Keratinocyte (primary cell): Measurements from ENCODE around the gene PDK4. TPM values are rescaled to one million over a fixed set of nuclear protein-coding genes. Genes with fewer than 3 reads are reported as not detected.
"Not testable (repeated sequence)": the region's sequence is repeated elsewhere in the genome, so short reads cannot be mapped to it uniquely, and the experiment has no call there.

Experiments
- DNase-seq: peaks from one replicate; pipeline ENCODE4 v3.0.0-alpha.2; 2011; ENCODE audit warnings: low read depth, missing footprints, low spot score
- FAIRE-seq: peaks from 2 replicates; lab custom pipeline; 2011; peaks lifted over from hg19 to GRCh38; lab: Jason Lieb, UNC
- H2AFZ ChIP-seq: 2 replicates; pipeline ENCODE4 v1.6.0; 2012; ENCODE audit warnings: low read length, control low read depth, inconsistent platforms; ENCODE audit not compliant: control insufficient read depth
- H3K27ac ChIP-seq: 2 replicates; pipeline ENCODE4 v1.5.1; 2011; ENCODE audit warnings: low read length; ENCODE audit not compliant: control insufficient read depth, insufficient read depth
- H3K27me3 ChIP-seq: 3 replicates; pipeline ENCODE4 v1.6.0; 2011; ENCODE audit warnings: low read length; ENCODE audit not compliant: control insufficient read depth, insufficient read depth; ENCODE audit errors: extremely low read depth
- H3K36me3 ChIP-seq, 2 experiments: 2 replicates in 1 of 2; 3 replicates in 1 of 2; pipeline ENCODE4 v1.5.1; 2011; ENCODE audit warnings: low read length in 2 of 2, mild to moderate bottlenecking in 1 of 2; ENCODE audit not compliant: control insufficient read depth in 2 of 2, insufficient read depth in 2 of 2; ENCODE audit errors: extremely low read depth in 1 of 2
- H3K4me1 ChIP-seq: 3 replicates; pipeline ENCODE4 v1.5.1; 2011; ENCODE audit warnings: low read length; ENCODE audit not compliant: control insufficient read depth, insufficient read depth; ENCODE audit errors: extremely low read depth
- H3K4me2 ChIP-seq: 3 replicates; pipeline ENCODE4 v1.6.0; 2011; ENCODE audit warnings: low read depth, low read length; ENCODE audit not compliant: control insufficient read depth, insufficient read depth; ENCODE audit errors: extremely low read depth
- H3K4me3 ChIP-seq, 3 experiments: fragments of 200-600 bp in 1 of 3; sonication (generic) in 1 of 3; 2 replicates in 2 of 3; 3 replicates in 1 of 3; pipeline ENCODE4 v1.5.1; 2011 to 2016; ENCODE audit warnings: low read length in 3 of 3, mild to moderate bottlenecking in 3 of 3, control low read depth in 2 of 3, inconsistent platforms in 1 of 3, low read depth in 1 of 3, mixed read lengths in 1 of 3, mixed run types in 1 of 3, moderate library complexity in 1 of 3; ENCODE audit not compliant: control insufficient read depth in 2 of 3, insufficient read depth in 2 of 3; ENCODE audit errors: extremely low read depth in 1 of 3
- H3K79me2 ChIP-seq: 2 replicates; pipeline ENCODE4 v1.6.0; 2012; ENCODE audit warnings: low read length; ENCODE audit not compliant: control insufficient read depth, insufficient read depth
- H3K9ac ChIP-seq: 3 replicates; pipeline ENCODE4 v1.6.0; 2011; ENCODE audit warnings: low read length; ENCODE audit not compliant: control insufficient read depth, insufficient read depth; ENCODE audit errors: extremely low read depth
- H3K9me1 ChIP-seq: 3 replicates; pipeline ENCODE4 v1.6.0; 2011; ENCODE audit warnings: low read length; ENCODE audit not compliant: control insufficient read depth, insufficient read depth; ENCODE audit errors: extremely low read depth
- H3K9me3 ChIP-seq: 2 replicates; pipeline ENCODE4 v1.5.1; 2012; ENCODE audit warnings: low read depth, low read length; ENCODE audit not compliant: control insufficient read depth
- H4K20me1 ChIP-seq: 3 replicates; pipeline ENCODE4 v1.6.0; 2011; ENCODE audit warnings: low read length; ENCODE audit not compliant: control insufficient read depth, insufficient read depth; ENCODE audit errors: extremely low read depth
- EZH2 ChIP-seq: IDR thresholded peaks from one replicate; pipeline ENCODE4 v1.6.1; 2012; ENCODE audit warnings: inconsistent platforms, mild to moderate bottlenecking, low read length, moderate library complexity
- dilution Hi-C: fragments of 300-500 bp; cut with MboI; formaldehyde crosslinking; loops from one replicate; pipeline ENCODE4 v1.7.0; 2020; ENCODE audit warnings: low sequenced_read_pairs; ENCODE audit not compliant: extremely low pct_ligation_motif_present
- polyA plus RNA-seq, 5 experiments: library from polyadenylated mRNA; depleted of rRNA in 3 of 5; stranded (reverse) in 3 of 5; stranded (forward) in 1 of 5; unstranded in 1 of 5; fragments of >200 nt; gene quantifications; 1 replicate in 1 of 5; 2 replicates in 3 of 5; 3 replicates in 1 of 5; pipeline versions ENCODE4 v1.2.1 to v1.2.3, GENCODE V29; 2011 to 2012; ENCODE audit warnings: missing spikeins in 2 of 5, low read depth in 1 of 5, low replicate concordance in 1 of 5
- TF ChIP-seq, protein P1 (sequence below), 3 experiments: IDR thresholded peaks in 1 of 3; conservative IDR thresholded peaks in 1 of 3; optimal IDR thresholded peaks in 1 of 3; 2 replicates in 2 of 3; 3 replicates in 1 of 3; pipeline versions ENCODE3 to v1.5.1; 2011; ENCODE audit warnings: low read length in 3 of 3, mild to moderate bottlenecking in 3 of 3, moderate library complexity in 2 of 3, control low read depth in 1 of 3, inconsistent platforms in 1 of 3; ENCODE audit not compliant: insufficient read depth in 2 of 3; ENCODE audit errors: extremely low read depth in 1 of 3

PDK4 gene
- polyA plus RNA-seq, 1 donor (not counting 4 experiments of a cell fraction or from before 2014, with no cell fraction given), result not detected

DNA sequence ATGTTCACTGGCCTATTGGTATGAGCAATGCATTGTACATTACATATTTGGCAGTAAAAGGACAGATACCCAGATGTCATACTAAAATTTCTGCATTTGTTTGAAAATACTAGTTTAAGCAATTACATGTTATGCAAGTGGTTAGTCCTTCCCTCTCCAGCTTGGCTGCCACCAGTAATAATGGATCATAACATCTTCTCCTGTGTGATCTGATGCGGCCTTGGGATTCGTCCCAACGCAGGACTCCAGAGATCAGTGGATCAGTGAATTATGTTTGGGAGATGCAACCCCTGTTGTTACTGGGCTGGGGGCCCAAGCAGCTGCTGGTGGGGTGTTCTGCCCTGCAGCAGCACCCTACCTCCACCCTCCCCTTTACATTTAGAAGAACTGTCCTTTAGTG lies 11.2 kb upstream of the PDK4 start:
- Histone ChIP-seq H3K27me3 (no peaks in the 10 kb centered on the region), H3K9me3 (no peaks in the 10 kb centered on the region), H3K4me1 (peaks cover 5% of the 10 kb centered on the region), H4K20me1 (no peaks in the 10 kb centered on the region), H3K4me3 (no peak overlapping the region), H3K27ac (no peak overlapping the region), H3K79me2 (no peaks in the 10 kb centered on the region), H2AFZ (no peak overlapping the region), H3K9ac (no peak overlapping the region), H3K36me3 (no peaks in the 10 kb centered on the region), H3K9me1 (no peaks in the 10 kb centered on the region), H3K4me2 (no peak overlapping the region)
- no peak for FAIRE-seq
- no peak for TF ChIP-seq EZH2
- TF ChIP-seq, protein P1, sequence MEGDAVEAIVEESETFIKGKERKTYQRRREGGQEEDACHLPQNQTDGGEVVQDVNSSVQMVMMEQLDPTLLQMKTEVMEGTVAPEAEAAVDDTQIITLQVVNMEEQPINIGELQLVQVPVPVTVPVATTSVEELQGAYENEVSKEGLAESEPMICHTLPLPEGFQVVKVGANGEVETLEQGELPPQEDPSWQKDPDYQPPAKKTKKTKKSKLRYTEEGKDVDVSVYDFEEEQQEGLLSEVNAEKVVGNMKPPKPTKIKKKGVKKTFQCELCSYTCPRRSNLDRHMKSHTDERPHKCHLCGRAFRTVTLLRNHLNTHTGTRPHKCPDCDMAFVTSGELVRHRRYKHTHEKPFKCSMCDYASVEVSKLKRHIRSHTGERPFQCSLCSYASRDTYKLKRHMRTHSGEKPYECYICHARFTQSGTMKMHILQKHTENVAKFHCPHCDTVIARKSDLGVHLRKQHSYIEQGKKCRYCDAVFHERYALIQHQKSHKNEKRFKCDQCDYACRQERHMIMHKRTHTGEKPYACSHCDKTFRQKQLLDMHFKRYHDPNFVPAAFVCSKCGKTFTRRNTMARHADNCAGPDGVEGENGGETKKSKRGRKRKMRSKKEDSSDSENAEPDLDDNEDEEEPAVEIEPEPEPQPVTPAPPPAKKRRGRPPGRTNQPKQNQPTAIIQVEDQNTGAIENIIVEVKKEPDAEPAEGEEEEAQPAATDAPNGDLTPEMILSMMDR (optimal IDR thresholded peaks at IDR 0.05 in 1 of 3, IDR thresholded peaks at IDR 0.05 in 1 of 3, conservative IDR thresholded peaks at IDR 0.05 in 1 of 3; ENCODE audit: extremely low read depth in 1 of 3, insufficient read depth in 2 of 3, low read length in 3 of 3), result no peak
- DNase-seq, result no peak
- dilution Hi-C loops, result no loop called here

DNA sequence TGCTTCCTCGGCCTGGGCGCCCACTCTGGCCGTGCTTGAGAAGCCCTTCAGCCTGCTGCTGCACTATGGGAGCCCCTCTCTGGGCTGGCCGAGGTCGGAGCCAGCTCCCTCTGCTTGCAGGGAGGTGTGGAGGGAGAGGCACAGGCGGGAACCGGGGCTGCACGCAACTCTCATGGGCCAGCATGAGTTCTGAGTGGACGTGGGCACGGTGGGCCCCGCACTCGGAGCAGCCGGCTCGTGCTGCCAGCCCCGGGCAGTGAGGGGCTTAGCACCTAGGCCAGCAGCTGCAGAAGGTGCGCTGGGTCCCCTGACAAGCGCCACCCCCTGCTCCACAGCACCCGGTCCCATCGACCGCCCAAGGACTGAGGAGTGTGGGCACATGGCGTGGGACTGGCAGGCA lies 9.0 kb upstream of the PDK4 start:
- Histone ChIP-seq H3K36me3 (no peaks in the 10 kb centered on the region), H3K27me3 (no peaks in the 10 kb centered on the region), H3K27ac (no peak overlapping the region), H3K9ac (no peak overlapping the region), H2AFZ (no peak overlapping the region), H3K4me1 (peaks cover 5% of the 10 kb centered on the region), H3K4me3 (no peak overlapping the region), H3K4me2 (no peak overlapping the region), H3K79me2 (no peaks in the 10 kb centered on the region), H4K20me1 (no peaks in the 10 kb centered on the region), H3K9me1 (no peaks in the 10 kb centered on the region), H3K9me3 (no peaks in the 10 kb centered on the region)
- DNase-seq, result no peak
- TF ChIP-seq EZH2, result no peak
- TF ChIP-seq, protein P1 (optimal IDR thresholded peaks at IDR 0.05 in 1 of 3, IDR thresholded peaks at IDR 0.05 in 1 of 3, conservative IDR thresholded peaks at IDR 0.05 in 1 of 3; ENCODE audit: extremely low read depth in 1 of 3, insufficient read depth in 2 of 3, low read length in 3 of 3), result no peak
- dilution Hi-C loops, result no loop called here
- no peak for FAIRE-seq

DNA sequence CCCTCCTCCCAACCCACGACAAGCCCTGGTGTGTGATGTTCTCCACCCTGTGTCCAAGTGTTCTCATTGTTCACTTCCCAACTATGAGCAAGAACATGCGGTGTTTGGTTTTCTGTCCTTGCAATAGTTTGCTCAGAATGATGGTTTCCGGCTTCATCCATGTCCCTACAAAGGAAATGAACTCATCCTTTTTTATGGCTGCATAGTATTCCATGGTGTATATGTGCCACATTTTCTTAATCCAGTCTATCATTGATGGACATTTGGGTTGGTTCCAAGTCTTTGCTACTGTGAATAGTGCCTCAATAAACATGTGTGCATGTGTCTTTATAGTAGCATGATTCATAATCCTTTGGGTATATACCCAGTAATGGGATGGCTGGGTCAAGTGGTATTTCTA lies 8.5 kb upstream of the PDK4 start:
- H3K9me3 ChIP-seq, H3K4me1 ChIP-seq, H3K27me3 ChIP-seq, DNase-seq, H3K36me3 ChIP-seq, H3K4me3 ChIP-seq, H3K9me1 ChIP-seq, H3K4me2 ChIP-seq, H3K9ac ChIP-seq, FAIRE-seq, dilution Hi-C loops, H3K27ac ChIP-seq, H3K79me2 ChIP-seq, H2AFZ ChIP-seq, H4K20me1 ChIP-seq: not testable (repeated sequence)

DNA sequence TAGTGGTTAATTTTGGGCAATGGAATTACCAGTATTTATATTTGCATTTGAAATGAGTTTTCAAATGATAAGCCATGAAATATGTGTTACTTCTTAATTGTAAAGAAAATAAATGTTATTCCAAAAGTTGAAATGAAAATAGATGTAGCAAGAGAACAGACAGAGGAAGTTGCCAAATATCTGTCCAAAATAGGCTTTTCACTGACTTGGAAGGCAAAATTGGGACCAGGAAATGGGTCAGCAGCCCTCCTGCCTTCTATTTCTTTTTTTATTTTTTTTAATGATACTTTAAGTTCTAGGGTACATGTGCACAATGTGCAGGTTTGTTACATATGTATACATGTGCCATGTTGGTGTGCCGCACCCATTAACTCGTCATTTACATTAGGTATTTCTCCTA lies 8.1 kb upstream of the PDK4 start:
- H3K79me2 ChIP-seq, H3K9ac ChIP-seq, H4K20me1 ChIP-seq, H3K36me3 ChIP-seq, H3K9me3 ChIP-seq, dilution Hi-C loops, H3K4me1 ChIP-seq, H3K27ac ChIP-seq, H3K27me3 ChIP-seq, H3K9me1 ChIP-seq, H3K4me2 ChIP-seq, H3K4me3 ChIP-seq, H2AFZ ChIP-seq, FAIRE-seq, DNase-seq: not testable (repeated sequence)
